Stimulated activated CD4-positive, alpha-beta T cell treated with anti-CD3 and anti-CD28 coated beads, Interleukin-12 subunit alpha, Interleukin-12 subunit beta, amount 100 ng/mL, for 24 hours (primary cell): ENCODE data around the gene MBNL2.
"Not testable (repeated sequence)": the region's sequence is repeated elsewhere in the genome, so short reads cannot be mapped to it uniquely, and the experiment has no call there.

Experiments used
- DNase-seq, 2 experiments: peaks; one replicate each; pipeline ENCODE4 v3.0.0-alpha.2; 2020; ENCODE audit warnings: low read depth in 2 of 2

MBNL2 gene

GRCh38 chr13:97347255-97347932, 125.3 kb downstream of the MBNL2 start:
- no peak for DNase-seq

GRCh38 chr13:97348569-97349100, 126.5 kb downstream of the MBNL2 start:
- no peak for DNase-seq

GRCh38 chr13:97352012-97352411, 129.9 kb downstream of the MBNL2 start:
- not testable (repeated sequence) for DNase-seq

GRCh38 chr13:97352815-97353214, 130.7 kb downstream of the MBNL2 start:
- DNase-seq = no peak

- no peak for DNase-seq
Observed at GRCh38 chr13:97353927-97354675, 132.0 kb downstream of the MBNL2 start.

- DNase-seq = no peak
Observed at GRCh38 chr13:97354808-97355207, 132.7 kb downstream of the MBNL2 start.

GRCh38 chr13:97356592-97356991, 134.5 kb downstream of the MBNL2 start:
- no peak for DNase-seq

- DNase-seq = no peak
Observed at GRCh38 chr13:97359181-97360057, 137.3 kb downstream of the MBNL2 start.

- DNase-seq = no peak
Observed at GRCh38 chr13:97360610-97361009, 138.5 kb downstream of the MBNL2 start.

- DNase-seq = no peak
Observed at GRCh38 chr13:97364031-97364430, 141.9 kb downstream of the MBNL2 start.

- DNase-seq = no peak
Observed at GRCh38 chr13:97364827-97365226, 142.7 kb downstream of the MBNL2 start.

GRCh38 chr13:97366172-97366688, 144.1 kb downstream of the MBNL2 start:
- no peak for DNase-seq

- DNase-seq = no peak
Observed at GRCh38 chr13:97367016-97367822, 145.1 kb downstream of the MBNL2 start.

GRCh38 chr13:97369261-97369893, 147.2 kb downstream of the MBNL2 start:
- no peak for DNase-seq

- no peak for DNase-seq
Observed at GRCh38 chr13:97371486-97372109, 149.5 kb downstream of the MBNL2 start.

GRCh38 chr13:97372936-97373335, 150.8 kb downstream of the MBNL2 start:
- DNase-seq = no peak

GRCh38 chr13:97373787-97374186, 151.7 kb downstream of the MBNL2 start:
- no peak for DNase-seq

- no peak for DNase-seq
Observed at GRCh38 chr13:97376981-97377380, 154.8 kb downstream of the MBNL2 start.

GRCh38 chr13:97379386-97379785, 157.3 kb downstream of the MBNL2 start:
- DNase-seq = no peak

- no peak for DNase-seq
Observed at GRCh38 chr13:97380696-97381095, 158.6 kb downstream of the MBNL2 start.
